ENCODE results near the gene HOXB5. TPM values are rescaled to one million over a fixed set of nuclear protein-coding genes. Genes with fewer than 3 reads are reported as not detected.

The HOXB5 gene
- total RNA-seq, 4 donors from 2014 or later: 0.15 to 0.55 TPM; not detected in 2

- intact Hi-C loops (cut with DNase I; ENCODE audit: low total_unique reads): no loop called here
- WGBS, 2 donors: 46 to 47% methylated on average over 26 of the region's 26 CpGs
- H3K4me3 ChIP-seq (ENCODE audit: low read depth, poor library complexity, severe bottlenecking): no peak overlapping the region
These were observed 3.4 kb upstream of the HOXB5 start for GRCh38 chr17:48596735-48597527.

GRCh38 chr17:48596000-48596734 is 2.6 kb upstream of the HOXB5 start:
- intact Hi-C loops (cut with DNase I; ENCODE audit: low total_unique reads): no loop called here
- DNase-seq (ENCODE audit: low spot score in 2 of 2): no peak
- 74 to 76% methylated on average over 49 to 54 of the region's 54 CpGs for WGBS, 2 donors
- TF ChIP-seq CTCF (IDR thresholded peaks at IDR 0.05): no peak
- no peak overlapping the region for H3K4me3 ChIP-seq (ENCODE audit: low read depth, poor library complexity, severe bottlenecking)

More at GRCh38 chr17:48596735-48597527, 3.4 kb upstream of the HOXB5 start:
- no peak for DNase-seq (ENCODE audit: low spot score in 2 of 2)
- TF ChIP-seq CTCF (IDR thresholded peaks at IDR 0.05): no peak

- 90 to 91% methylated on average over 25 of the region's 25 CpGs for WGBS, 2 donors
- no peak for DNase-seq (ENCODE audit: low spot score in 2 of 2)
- TF ChIP-seq CTCF (IDR thresholded peaks at IDR 0.05): no peak
- no peak for TF ChIP-seq POLR2A (IDR thresholded peaks at IDR 0.05)
- intact Hi-C loops (cut with DNase I; ENCODE audit: low total_unique reads): no loop called here
- no peak overlapping the region for H3K4me3 ChIP-seq (ENCODE audit: low read depth, poor library complexity, severe bottlenecking)
These were observed 1.9 kb upstream of the HOXB5 start for GRCh38 chr17:48595278-48595999.

GRCh38 chr17:48594538-48595277 is 1.1 kb upstream of the HOXB5 start:
- H3K4me3 ChIP-seq (ENCODE audit: low read depth, poor library complexity, severe bottlenecking): no peak overlapping the region
- no peak for TF ChIP-seq CTCF (IDR thresholded peaks at IDR 0.05)
- TF ChIP-seq POLR2A (IDR thresholded peaks at IDR 0.05): no peak
- 82 to 83% methylated on average over 25 of the region's 25 CpGs for WGBS, 2 donors
- DNase-seq (ENCODE audit: low spot score in 2 of 2): no peak
- intact Hi-C loops (cut with DNase I; ENCODE audit: low total_unique reads): loop anchor here (5.0 kb wide), 2 partner anchors 102 to 257 kb away; no protein-coding TSS in a partner anchor

- intact Hi-C loops (cut with DNase I; ENCODE audit: low total_unique reads): loop anchor here (5.0 kb wide), 2 partner anchors 102 to 257 kb away; no protein-coding TSS in a partner anchor
- TF ChIP-seq CTCF (IDR thresholded peaks at IDR 0.05) (peak in 1 of 3 donors; percentile 92), POLR2A (IDR thresholded peaks at IDR 0.05) (no peak)
- no peak overlapping the region for H3K4me3 ChIP-seq (ENCODE audit: low read depth, poor library complexity, severe bottlenecking)
- peak; percentile 71 to 96 for DNase-seq (ENCODE audit: low spot score in 2 of 2)
- 16 to 19% methylated on average over 37 of the region's 37 CpGs for WGBS, 2 donors
These were observed 410 bp upstream of the HOXB5 start for GRCh38 chr17:48593840-48594537.
